GF-D8 (cell line): ENCODE data around the gene INSIG1.

Source experiments
- DNase-seq: peaks from one replicate; lab custom pipeline; 2025; lab: John Stamatoyannopoulos, UW

Gene INSIG1

DNA sequence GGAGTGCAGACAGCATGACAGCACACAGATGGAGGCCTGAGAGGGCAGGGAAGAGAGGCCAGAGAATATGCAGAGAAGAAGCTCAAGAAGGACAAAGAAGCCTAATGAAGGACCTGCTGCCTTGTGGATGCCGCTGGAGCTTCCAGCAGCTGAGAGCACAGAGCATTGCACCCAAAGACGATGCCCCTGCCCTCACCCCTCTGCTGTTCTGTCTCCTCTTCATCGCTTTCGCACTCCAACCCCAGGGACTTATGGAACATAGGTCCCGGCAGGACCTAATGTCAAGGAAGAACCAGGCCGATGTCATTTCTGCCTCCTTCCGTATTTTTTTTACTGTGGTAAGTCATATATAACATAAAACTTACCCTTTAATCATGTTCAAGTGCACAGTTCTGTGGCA, 12.3 kb upstream of the INSIG1 start:
- DNase-seq = no peak

DNA sequence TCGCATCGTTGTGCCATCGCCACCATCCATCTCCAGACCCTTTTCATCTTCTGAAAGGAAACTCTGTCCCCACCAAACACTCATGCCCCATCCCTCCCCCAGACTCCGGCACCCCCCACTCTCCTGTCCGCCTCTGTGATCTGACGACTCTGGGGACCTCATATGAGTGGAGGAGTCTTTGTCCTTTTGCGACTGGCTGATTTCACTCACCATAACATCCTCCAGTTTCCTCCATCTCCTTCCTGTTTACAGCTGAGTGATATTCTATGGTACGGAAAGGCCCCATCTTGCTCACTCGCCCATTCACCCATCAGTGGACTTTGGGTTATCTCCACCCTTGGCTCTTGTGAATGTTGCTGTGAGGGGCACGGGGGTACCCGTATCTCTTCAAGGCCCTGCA, 11.8 kb upstream of the INSIG1 start:
- DNase-seq = no peak

DNA sequence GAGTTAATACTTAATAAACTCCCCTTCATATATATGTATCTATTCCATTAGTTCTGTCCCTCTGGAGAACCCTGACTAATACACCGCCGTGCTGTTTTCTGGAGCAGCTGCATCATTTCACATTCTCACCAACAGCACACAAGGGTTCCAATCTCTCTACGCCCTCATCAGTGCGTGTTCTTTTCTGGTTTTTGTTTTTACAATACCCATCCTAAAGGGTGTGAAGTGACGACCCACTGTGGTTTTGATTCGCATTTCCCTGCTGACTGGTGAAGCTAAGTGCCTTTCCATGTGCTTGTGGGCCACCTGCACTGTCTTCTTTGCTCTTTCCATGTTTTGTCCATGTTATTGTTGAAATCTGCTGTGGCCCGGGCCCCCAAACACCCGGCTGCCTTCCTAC, 11.0 kb upstream of the INSIG1 start:
- no peak for DNase-seq

DNA sequence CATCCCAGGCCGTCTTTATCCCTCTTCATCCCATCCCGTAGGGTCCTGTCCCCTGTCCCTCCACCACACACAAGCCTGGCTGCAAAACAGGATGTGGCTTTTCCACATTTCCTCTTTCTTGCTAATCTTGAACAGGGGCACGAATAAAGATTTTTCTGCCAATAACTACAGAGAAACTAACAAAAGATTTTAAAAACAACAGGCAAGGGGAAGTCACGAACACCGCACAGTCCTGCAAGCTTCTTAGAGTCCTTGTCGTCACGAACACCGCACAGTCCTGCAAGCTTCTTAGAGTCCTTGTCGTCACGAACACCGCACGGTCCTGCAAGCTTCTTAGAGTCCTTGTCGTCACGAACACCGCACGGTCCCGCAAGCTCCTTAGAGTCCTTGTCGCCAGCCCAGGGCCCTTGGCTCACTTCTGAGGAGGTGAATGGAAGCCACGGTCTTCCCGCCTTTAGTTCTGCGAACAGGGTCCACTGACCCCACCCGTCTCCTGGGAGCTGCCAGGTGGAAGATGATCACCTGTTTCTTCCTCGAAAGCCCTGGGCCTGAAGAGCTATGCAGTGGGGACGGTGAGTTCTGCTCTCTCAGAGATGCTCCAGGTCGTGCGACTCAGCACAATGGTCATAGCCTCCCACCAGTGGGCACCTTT, 10.3 kb upstream of the INSIG1 start:
- no peak for DNase-seq

DNA sequence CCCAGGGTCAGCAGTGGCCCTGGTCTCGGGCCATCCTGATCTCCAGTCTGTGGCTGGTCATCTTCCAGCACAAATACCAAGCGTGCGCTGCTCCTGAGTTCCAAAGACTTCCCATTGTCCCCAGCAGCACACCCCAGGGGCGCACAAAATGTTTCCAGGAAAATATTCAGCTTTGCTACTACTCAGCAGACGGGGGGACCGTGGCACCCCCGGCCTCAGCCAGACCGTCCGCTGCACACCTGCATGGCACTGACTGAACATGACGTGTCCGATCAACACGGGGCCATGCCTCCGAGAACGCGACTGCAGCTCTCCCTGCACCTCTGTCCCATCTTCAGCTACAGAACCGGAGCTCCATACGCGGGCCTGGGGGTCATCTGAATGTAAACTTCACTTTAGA, 9.6 kb upstream of the INSIG1 start:
- DNase-seq = no peak

DNA sequence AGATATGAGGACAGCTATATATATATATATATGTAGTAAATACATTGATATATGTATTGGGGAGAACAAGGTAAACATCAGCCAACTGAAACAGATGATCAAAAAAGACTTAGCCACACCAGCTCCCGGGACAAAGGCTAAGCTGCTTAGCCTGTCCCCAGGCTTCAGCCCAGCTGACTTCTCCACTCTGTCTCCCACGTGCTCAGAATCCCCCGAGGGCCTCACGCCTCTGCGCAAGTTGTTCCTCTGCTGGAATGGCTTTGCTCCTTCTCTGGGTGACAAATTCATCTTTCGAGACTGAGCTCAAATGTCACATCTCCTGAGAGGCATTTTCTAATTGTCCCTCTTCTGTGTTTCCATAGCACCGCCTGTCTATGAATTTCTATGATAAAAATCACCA, 8.6 kb upstream of the INSIG1 start:
- DNase-seq = no peak

DNA sequence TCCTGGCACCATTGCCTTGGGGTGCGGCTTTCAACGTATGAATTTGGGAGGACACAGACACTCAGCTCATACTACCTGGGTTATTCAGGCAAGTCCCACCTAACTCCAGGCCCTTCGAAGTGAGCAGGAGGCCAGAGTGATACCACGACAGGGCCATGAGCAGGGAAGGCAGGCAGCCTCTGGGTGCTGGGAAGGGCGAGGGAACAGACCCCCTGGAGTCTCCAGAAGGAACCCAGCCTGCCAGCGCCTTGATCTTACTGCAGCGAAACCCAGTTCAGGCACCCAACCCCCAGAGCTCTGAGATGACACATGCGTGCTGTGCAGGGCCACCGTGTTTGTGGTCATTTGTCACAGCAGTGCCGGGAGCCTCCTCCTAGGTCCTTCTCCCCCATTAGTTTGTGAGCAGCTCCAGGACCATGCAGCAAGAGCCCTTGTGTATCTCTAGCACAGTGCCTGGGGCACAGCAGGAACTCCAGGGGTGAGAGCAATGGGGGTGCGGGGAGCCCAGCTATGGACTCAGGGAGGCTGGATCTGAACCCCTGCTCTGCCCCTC, 7.7 kb upstream of the INSIG1 start:
- no peak for DNase-seq

DNA sequence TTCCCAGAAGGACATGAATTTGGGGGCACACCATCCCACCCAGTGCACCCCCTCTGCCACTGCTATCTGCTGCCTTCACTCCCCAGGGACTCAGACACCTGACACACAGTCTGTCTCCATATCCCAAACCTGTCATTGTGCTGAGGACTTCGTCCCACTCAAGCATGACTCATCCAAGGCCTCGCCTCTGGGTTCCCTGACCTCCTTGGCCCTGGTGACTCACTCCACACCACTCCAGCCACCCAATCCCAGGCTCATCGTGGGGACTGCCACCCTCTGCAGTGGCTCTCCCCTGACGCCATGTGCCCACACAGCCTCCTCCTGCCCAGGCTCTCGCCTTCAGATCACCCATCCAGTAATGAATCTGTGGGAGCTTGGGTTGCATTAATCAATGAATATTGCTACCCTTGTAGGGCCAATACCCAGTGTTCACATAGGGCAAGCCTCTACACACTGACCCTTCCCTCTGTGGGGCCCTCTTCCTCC, 6.6 kb upstream of the INSIG1 start:
- DNase-seq = no peak

DNA sequence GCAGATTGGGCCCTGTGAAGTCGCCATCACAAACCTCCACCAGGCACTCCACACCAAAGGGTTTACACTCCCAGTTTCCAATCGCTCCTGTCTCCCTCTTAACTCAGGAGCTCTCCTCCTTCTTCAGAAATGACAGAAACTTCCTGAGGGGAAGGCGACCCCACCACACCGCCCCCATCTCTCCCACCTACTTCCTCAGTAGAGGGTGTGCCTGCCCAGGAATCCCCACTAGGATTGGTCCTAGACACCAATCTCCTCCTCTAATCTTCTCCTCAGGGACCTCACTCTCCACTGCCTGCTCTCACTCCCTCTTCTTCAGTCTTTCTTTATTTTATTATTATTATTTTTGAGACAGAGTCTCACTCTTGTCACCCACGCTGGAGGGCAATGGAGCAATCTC, 5.9 kb upstream of the INSIG1 start:
- DNase-seq = no peak

DNA sequence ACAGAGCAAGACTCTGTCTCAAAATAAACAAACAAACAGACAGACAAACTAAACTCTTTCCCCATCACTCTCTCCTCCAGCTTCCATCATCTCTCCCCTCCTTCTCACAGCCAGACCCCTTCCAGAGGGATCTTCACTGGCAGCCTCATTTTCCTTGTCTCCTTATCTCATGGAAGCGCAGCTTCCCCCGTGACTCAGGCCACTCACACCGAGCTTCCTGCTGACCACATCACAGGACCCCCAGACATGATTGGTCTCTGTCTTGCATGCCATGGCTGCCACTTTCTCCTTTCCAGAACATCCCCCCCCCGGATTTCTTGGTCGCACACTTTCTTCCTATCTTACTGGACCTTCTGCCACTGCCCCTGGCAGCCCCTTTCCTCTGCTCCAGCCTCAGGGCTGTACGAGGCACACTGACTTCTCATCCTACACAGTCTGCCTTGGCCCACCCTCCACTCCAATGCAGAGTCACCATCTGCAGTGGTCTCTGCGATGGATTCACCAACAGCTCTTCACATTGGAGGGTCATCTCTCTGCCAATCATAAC, 4.9 kb upstream of the INSIG1 start:
- no peak for DNase-seq

DNA sequence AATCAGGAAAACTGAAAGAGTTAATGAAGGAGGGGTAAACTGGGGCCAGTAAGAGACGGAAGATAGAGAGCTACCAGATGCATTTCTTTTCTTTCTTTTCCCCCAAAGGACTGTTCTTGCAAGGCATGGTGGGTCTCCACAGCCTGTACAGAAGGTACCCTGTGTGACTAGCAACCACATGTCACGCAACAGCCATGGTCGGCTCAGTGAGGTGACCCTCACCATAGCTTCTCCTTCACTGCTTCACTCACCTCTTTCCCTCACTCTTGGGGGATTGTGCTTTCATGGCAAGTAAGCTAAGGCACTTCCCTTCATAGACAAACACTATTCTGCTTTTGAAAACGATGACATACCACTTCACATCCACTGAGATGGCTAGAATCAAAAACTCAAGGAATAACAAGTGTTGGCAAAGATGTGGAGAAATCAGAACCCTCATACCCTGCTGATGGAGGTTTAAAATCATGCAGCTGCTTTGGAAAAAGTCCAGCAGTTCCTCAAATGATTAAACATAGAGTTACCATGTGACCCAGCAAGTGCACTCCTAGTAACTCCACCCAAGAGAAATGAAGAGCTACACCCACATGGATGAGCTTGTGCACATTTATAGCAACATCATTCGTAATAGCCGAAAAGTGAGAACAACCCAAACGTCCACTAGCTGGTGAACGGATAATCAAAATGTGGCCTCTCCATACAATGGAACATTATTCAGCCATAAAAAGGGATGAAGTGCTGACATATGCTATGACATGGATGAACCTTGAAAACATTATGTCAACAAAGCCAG, 3.8 kb upstream of the INSIG1 start:
- no peak for DNase-seq

DNA sequence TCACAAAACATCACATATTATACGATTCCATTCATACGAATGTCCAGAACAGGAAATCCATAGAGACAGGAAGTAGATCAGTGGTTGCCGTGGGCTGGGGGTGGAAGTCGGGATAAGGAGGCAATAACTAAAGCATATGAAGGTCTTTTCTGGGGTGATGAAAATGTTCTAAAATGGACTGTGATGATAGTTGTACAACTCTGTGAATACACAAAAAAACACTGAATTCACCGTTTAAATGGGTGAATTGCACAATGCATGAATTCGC, 3.2 kb upstream of the INSIG1 start:
- no peak for DNase-seq

DNA sequence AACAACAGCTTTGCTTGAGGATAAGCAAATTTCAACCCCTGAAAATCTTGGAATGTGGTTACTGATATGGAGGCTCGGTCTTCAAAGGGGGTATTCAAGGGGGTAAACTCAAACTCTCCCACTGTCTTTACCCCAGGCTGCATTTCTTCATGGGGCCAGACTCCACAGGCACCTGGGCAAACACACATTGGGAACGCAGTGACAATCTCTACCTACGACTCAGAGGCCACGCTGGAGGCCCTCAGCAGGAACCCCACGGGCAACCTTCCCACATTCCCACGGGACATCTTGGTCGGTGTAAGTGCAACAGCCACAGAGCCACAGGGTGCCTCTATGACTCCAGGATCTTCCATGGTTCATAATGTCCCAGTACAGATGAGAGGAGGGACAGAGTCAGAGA, 2.2 kb upstream of the INSIG1 start:
- no peak for DNase-seq

DNA sequence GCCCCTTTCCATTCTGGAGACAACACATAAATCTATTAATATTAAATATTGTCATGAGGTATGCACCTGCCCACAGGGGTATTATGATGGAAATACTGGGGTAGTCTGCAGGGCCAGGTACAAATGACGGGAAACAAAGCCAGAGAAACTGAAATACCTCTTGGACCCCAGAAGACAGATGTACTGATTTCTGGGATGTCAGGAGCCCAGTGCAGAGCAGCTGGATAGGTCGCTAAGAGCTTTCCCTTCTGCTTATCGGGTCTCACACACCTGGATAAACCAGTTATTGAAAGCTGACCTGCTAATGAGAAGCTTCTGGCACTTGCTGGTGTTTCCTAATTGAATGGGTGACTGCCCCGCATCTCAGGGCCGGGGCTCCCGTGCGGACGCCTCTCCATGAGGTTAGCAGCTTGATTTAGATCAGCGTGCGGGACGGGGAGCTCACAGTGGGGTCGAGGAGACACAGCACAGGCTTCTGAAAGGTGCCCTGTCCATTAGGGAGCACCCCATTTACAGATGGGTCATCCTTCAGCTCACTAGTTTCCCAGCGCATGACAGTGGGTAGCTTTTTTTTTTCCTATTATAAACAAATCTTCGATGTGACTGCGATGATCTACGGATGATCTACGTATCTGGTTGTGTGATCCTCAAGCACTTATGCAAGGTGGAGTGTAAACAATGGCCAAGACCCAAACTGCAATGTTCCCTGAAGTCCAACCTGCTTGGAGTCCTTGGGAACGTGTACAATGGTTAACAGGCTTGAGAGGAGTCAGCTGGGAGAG, 1.5 kb upstream of the INSIG1 start:
- DNase-seq = no peak

DNA sequence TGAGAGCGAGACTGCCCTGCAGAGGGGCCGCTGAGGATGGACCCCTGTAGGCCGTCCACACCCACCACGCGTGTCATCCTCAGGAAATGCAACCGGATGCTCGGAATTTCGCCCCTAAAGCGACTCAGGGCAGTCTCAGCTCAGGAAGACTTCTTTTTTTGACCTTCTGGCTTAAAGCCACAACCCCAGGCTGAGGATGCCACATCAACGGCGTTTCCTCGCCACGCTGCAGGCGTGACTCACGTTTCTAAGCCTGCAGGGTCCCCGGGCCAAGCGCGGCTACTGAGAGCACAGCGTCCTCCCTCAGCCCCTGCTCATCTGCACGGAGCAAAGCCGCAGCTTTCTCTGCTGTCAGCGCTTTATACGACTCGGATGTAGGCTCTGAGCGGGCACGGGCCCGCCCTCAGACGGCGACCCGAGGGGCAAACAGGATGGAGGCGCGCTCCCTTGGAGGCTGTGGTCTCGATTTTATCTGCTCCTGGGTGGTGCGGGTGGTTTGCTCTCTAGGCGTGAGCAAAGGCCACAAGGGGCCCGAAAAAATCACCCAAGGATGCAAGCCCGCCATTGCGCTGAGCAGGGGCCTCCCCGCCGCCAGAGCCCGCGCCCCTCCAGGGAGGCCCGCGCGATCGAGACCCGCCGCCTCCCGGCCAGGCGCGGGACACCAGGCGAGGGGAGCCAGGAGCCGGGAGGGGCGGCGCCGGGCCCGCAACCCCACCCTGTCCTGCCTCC, 726 bp upstream of the INSIG1 start:
- peak; percentile 48 for DNase-seq

DNA sequence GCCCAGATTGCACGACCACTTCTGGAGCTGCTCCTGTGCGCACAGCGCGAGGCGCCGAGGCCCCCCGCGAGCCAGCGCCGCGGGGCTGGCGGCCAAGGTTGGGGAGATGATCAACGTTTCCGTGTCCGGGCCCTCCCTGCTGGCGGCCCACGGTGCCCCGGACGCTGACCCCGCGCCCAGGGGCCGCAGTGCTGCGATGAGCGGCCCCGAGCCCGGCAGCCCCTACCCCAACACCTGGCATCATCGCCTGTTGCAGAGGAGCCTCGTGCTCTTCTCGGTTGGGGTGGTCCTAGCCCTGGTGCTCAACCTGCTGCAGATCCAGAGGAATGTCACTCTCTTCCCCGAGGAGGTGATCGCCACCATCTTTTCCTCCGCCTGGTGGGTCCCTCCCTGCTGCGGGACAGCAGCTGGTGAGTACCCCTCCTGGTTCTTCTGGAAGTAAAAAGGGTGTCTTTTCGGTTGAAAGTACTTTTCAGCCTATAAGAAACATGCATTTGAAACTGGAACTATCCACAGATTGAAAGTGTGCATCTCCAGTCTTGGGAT, 683 bp downstream of the INSIG1 start:
- no peak for DNase-seq

DNA sequence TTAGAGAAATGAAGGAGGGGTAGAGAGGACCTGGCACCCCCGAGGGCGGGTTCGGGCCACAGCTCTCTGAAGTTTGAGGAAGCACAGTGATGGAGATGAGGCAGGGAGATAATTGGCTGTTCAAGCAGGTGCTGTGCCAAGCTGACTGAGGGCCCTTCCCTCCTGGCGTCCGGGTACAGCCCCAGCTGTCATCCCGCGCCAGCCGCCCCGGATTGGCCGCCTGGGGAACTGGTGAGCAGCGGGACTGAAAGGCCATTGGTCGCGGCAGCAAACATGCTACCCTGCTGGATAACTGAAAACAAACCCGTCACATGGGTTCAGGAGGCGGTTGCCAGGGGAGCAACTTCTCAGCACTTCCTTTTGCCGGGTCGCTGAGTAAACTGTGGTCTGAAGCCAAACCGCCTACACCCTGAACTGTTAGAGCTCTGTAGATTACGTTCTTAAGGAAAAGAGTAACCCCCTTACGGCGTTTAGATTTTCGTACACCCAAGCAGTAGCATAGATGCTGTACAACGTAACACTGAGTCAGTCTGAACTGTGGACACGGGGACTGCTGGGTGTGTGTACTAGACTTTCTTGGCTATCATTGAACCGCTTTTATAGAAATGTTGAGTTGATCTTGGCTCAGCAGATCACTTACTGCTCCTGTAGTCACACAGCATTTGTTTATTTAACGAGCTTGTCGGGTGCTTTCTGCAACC, 1.3 kb downstream of the INSIG1 start:
- peak; percentile 98 for DNase-seq

DNA sequence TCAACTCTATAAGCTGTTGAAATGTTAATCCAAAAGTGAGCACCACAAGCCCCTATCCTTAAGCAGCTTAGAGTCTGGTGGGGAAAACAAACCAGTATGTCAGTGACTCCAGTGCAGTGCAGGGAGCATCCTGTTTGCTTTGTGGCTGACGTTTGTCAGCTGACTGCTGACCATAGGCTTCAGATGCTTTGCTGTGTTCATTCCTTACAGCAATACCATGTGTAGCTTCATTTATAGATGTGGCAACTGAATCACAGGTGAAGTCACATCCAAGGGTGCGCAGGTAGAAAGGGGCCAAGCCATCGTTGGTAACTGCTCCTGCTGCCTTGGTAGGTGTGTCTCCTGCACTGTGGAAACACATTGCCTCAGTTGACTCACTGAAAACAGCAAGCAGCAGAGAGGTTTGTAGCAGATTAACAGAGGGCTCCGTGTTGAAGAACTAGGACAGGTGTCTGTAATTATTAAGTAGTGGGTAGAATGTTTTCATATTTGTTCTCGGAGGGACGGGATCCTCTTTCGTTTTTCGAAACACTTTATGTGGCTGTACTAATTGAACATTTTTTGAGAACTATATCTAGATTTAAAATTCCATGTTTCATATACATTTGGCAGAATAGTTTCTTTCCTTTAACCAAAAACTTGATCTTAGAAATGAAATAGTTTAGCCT, 2.0 kb downstream of the INSIG1 start:
- no peak for DNase-seq

DNA sequence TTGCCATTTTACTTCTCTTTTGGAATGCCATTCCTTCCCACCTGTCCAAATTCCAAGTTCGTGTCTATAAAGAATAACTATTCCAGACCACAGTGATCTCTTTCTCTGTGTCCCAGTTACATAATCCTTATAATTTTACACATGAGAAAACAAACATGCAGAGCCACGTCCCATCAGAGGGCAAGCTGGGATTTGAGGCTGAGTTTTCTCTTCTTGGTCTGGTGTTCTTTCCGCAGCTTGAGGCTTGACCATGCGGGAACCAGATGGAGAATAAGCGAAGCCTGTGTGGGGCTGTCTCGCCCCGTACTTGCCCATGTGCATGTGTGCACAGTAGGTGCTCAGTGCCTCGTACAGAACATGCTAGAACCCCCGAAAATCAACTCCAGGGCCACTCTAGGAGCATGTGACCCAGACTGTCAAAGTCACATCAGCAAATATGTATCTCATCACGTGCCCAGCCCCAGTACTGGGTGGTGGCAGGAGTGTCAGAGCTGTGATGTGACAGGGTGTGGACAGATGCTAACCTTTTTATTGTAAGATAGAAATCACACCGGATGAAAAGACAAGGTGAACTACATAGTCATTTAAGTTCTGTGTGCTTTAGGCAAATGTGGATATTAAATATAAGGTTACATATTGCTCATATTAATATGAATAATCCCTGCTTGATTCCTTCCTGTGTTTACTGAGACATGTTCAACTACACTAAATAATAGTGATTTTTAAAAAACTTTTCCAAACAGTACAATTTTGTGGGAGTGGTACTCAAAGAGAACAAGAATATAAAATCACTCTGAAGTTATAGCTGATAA, 3.2 kb downstream of the INSIG1 start:
- DNase-seq = no peak
